HepG2 (cell line): Measurements from ENCODE around the gene WDR73. TPM values are rescaled to one million over a fixed set of nuclear protein-coding genes. Genes with fewer than 3 reads are reported as not detected.

ENCODE experiments used
- ATF1 ChIP-seq: IDR thresholded peaks from 2 replicates; pipeline ENCODE4 v1.6.1; 2016; ENCODE audit warnings: mild to moderate bottlenecking, control low read depth
- CHD4 ChIP-seq: fragments of 200-600 bp; sonication (generic); IDR thresholded peaks from 2 replicates; pipeline ENCODE4 v1.7.0; 2017; ENCODE audit warnings: mild to moderate bottlenecking, low read length, borderline replicate concordance
- HNF4A ChIP-seq: sonication (generic); formaldehyde crosslinking; IDR thresholded peaks from 2 replicates; pipeline ENCODE4 v1.4.0; 2020; ENCODE audit warnings: missing genetic modification reagents
- HNRNPL ChIP-seq: fragments of 200-400 bp; formaldehyde crosslinking; IDR thresholded peaks from 2 replicates; pipeline ENCODE4 v1.6.1; 2017; ENCODE audit warnings: mild to moderate bottlenecking, low read depth, low read length
- HOXA5 ChIP-seq: sonication (generic); formaldehyde crosslinking; IDR thresholded peaks from 2 replicates; pipeline ENCODE4 v1.4.0; 2020; ENCODE audit warnings: missing genetic modification reagents
- HOXA9 ChIP-seq: sonication (generic); formaldehyde crosslinking; IDR thresholded peaks from 2 replicates; pipeline ENCODE4 v1.8.1; 2022; ENCODE audit warnings: missing genetic modification reagents, mild to moderate bottlenecking, moderate library complexity, borderline replicate concordance
- IKZF5 ChIP-seq: IDR thresholded peaks from 2 replicates; pipeline ENCODE4 v1.6.1; 2018; ENCODE audit warnings: missing genetic modification reagents, mild to moderate bottlenecking, missing compliant biosample characterization
- KLF16 ChIP-seq, 2 experiments: sonication (generic) in 1 of 2; formaldehyde crosslinking in 1 of 2; IDR thresholded peaks; 2 replicates each; pipeline versions ENCODE4 v1.6.1 to v1.8.0; 2016 to 2023; ENCODE audit warnings: missing genetic modification reagents in 2 of 2, missing compliant biosample characterization in 1 of 2
- MBD4 ChIP-seq: IDR thresholded peaks from 2 replicates; pipeline ENCODE4 v1.6.1; 2012; ENCODE audit warnings: low read length, inconsistent platforms, borderline replicate concordance
- MXI1 ChIP-seq: IDR thresholded peaks from 3 replicates; pipeline ENCODE4 v1.6.1; 2012; ENCODE audit warnings: low read depth, low read length, inconsistent platforms, borderline replicate concordance
- NFE2 ChIP-seq: sonication (generic); formaldehyde crosslinking; IDR thresholded peaks from 2 replicates; pipeline ENCODE4 v1.4.0; 2020; ENCODE audit warnings: missing genetic modification reagents
- TEAD3 ChIP-seq: optimal IDR thresholded peaks from 2 replicates; pipeline ENCODE3; 2016; ENCODE audit warnings: borderline replicate concordance
- ZHX2 ChIP-seq, 2 experiments: sonication (generic) in 1 of 2; formaldehyde crosslinking in 1 of 2; IDR thresholded peaks; 2 replicates each; pipeline versions ENCODE4 v1.6.1 to v1.9.0; 2014 to 2022; ENCODE audit warnings: antibody characterized with exemption in 1 of 2, borderline replicate concordance in 1 of 2, inconsistent platforms in 1 of 2, low read depth in 1 of 2, missing genetic modification reagents in 1 of 2
- ZNF362 ChIP-seq: sonication (generic); formaldehyde crosslinking; IDR thresholded peaks from 2 replicates; pipeline ENCODE4 v1.4.0; 2020; ENCODE audit warnings: missing genetic modification reagents, mild to moderate bottlenecking, borderline replicate concordance
- ZNF430 ChIP-seq: sonication (generic); formaldehyde crosslinking; IDR thresholded peaks from 2 replicates; pipeline ENCODE4 v1.9.0; 2021; ENCODE audit warnings: mild to moderate bottlenecking, missing genetic modification reagents
- ZNF501 ChIP-seq: sonication (generic); formaldehyde crosslinking; IDR thresholded peaks from 2 replicates; pipeline ENCODE4 v1.5.1; 2020; ENCODE audit warnings: mild to moderate bottlenecking, moderate library complexity, missing genetic modification reagents
- ZNF598 ChIP-seq: sonication (generic); formaldehyde crosslinking; IDR thresholded peaks from 2 replicates; pipeline ENCODE4 v1.5.1; 2020; ENCODE audit warnings: mild to moderate bottlenecking, missing genetic modification reagents, borderline replicate concordance
- ZSCAN29 ChIP-seq: sonication (generic); formaldehyde crosslinking; conservative IDR thresholded peaks from 2 replicates; pipeline ENCODE4 v1.4.0; 2020; ENCODE audit warnings: mild to moderate bottlenecking, missing genetic modification reagents
- ZXDC ChIP-seq: sonication (generic); formaldehyde crosslinking; IDR thresholded peaks from 2 replicates; pipeline ENCODE4 v1.5.0; 2020; ENCODE audit warnings: mild to moderate bottlenecking, missing genetic modification reagents
- polyA plus RNA-seq, 8 experiments: library from polyadenylated mRNA; depleted of rRNA in 3 of 8; stranded (reverse) in 7 of 8; unstranded in 1 of 8; fragments of >200 nt; fragmentation: Illumina TruSeq in 4 of 8; extraction: Trizol in 4 of 8; gene quantifications; 2 replicates each; pipeline versions ENCODE4 v1.2.1 to v1.2.3, GENCODE V29; 2011 to 2016; ENCODE audit warnings: low read depth in 4 of 8, missing spikeins in 1 of 8, mixed read lengths in 1 of 8; ENCODE audit not compliant: insufficient read depth in 1 of 8
- total RNA-seq, 5 experiments: library from RNA; depleted of rRNA; stranded (reverse); fragments of >200 nt; fragmentation: Illumina TruSeq; extraction: Trizol; gene quantifications; 2 replicates each; pipeline ENCODE4 v1.2.3, GENCODE V29; 2016; ENCODE audit warnings: low read depth in 1 of 5

Gene WDR73
- total and polyA plus RNA-seq, 2 of the 13 experiments (the other 11 are each of a cell fraction or from before 2014, with no cell fraction given), result 20.0 to 35.5 TPM

GRCh38 chr15:84594617-84595290 is 59.3 kb downstream of the WDR73 start (continued):
- TF ChIP-seq ZNF430 (CRISPR knock-in tag) (no peak), MBD4 (no peak), ZNF362 (CRISPR knock-in tag) (no peak), ZXDC (no peak), HOXA5 (CRISPR knock-in tag) (no peak), CHD4 (no peak), HNF4A (CRISPR knock-in tag) (peak; percentile 90), ZSCAN29 (CRISPR knock-in tag) (no peak), MXI1 (no peak), HOXA9 (CRISPR knock-in tag) (no peak), ATF1 (no peak), ZNF598 (no peak), KLF16 (CRISPR knock-in tag; IDR thresholded peaks at IDR 0.05) (no peak), HNRNPL (no peak), IKZF5 (CRISPR knock-in tag) (peak; percentile 37; the same call in 1 of the 2 replicates), TEAD3 (CRISPR knock-in tag) (peak; percentile 80), ZNF501 (CRISPR knock-in tag) (no peak), ZHX2 (IDR thresholded peaks at IDR 0.05; ENCODE audit: low read depth) (no peak), ZHX2 (CRISPR knock-in tag; IDR thresholded peaks at IDR 0.05; ENCODE audit: borderline replicate concordance) (no peak), NFE2 (CRISPR knock-in tag) (no peak)
